Measurements from ENCODE around the gene DENND4B.
"Not testable (repeated sequence)": the region's sequence is repeated elsewhere in the genome, so short reads cannot be mapped to it uniquely, and the experiment has no call there.

Gene DENND4B

DNA sequence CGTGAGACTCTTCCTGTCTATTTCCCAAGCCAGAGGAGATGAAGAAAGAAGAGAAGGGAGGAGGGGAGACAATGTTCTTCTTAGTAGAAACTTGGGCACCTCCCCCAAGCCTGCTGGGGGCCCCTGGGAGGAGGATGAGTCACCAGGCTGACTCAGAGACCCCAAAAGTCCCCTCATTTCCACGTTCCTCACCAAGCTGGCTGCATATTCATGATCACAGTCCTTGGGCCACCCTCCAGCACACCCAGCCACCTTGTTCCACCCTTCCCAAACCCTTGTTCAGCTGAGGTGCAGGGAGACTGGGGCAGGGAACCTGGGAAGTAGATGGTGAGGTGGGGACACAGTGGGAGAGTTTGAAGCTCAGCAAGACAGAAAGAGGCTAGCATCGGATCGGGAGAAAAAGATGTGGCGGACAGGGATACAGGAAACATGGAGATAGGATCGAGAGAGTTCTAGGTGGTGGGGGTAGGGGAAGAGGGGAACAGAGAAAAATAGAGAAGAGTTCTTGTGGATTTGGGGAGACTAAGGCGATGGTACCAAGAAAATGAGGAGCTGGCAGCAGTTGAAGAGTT lies 38.9 kb upstream of the DENND4B start:
- Histone ChIP-seq H3K27ac (ENCODE audit: insufficient read depth, low read depth, low read length, poor library complexity, severe bottlenecking) (no peak overlapping the region), H3K36me3 (ENCODE audit: control insufficient read depth, insufficient read depth, low read length) (no peaks in the 10 kb centered on the region), H3K4me3 (ENCODE audit: insufficient read depth, low read depth, low read length) (peak overlapping the region; percentile 54), H3K27me3 (ENCODE audit: control insufficient read depth, insufficient read depth, low read length, poor library complexity, severe bottlenecking) (no peaks in the 10 kb centered on the region), H3K9me3 (ENCODE audit: control insufficient read depth, low read length) (no peaks in the 10 kb centered on the region), H3K4me1 (ENCODE audit: control insufficient read depth, insufficient read depth, low read length) (peaks cover 9% of the 10 kb centered on the region)
- WGBS, 2 experiments = 3 to 6% methylated on average over 7 of the region's 7 CpGs

DNA sequence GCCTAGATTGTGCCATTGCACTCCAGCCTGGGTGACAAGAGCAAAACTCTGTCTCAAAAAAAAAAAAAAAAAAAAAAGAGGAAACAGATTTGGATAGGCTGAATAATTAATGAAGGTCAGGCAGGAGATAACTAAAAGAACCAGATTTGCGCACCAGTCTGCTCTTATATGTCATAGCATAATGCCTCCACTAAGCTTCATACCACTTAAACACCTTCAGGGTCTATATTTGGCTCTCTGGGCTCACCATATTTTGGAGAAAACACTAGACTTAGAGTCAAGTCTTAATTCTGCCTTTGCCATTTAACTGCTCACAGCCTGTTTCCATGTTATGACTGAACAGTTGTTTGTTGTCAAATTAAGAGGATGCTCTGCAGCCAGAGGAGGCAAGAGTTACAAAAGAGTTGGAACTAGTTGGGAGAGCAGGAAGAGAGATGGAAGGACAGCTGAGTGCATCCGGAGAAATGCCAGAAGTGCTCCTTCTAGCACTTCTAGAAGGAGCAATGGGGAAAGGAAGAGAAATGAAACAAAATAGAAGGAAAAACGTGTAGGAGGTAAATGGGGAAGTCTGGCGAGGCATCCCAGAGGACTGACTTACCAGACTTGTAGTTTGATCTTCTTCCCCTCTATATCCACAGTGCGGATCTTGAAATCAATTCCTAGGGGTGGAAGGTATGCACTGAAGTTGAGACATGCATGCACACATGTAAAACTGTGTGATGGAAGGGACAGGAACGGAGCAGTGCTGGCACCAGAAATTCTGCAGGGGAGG lies 37.8 kb upstream of the DENND4B start:
- no peak overlapping the region for H3K4me3 ChIP-seq (ENCODE audit: insufficient read depth, low read depth, low read length)
- H3K27ac ChIP-seq (ENCODE audit: insufficient read depth, low read depth, low read length, poor library complexity, severe bottlenecking) = no peak overlapping the region

DNA sequence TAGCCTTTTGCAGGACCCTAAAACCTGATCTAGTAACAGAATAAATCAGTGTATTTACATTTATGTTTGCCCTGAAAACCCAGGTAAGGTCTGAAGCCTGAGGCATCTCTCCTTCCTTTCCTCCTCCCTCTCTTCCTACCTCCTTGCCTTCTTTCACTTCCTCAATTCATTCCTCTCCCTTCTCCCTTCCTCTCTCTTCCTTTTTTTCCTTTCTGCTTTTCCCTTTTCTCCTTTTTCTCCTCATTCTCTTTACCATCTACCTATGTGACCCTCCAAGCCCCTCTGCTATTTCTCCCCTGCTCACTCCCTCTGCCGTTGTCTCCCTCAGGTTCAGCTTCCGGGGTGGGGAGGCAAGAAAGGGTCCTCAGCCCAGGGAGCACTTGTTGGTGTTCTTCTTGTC lies 35.2 kb upstream of the DENND4B start:
- not testable (repeated sequence) for H3K27me3 ChIP-seq (ENCODE audit: control insufficient read depth, insufficient read depth, low read length, poor library complexity, severe bottlenecking); H3K4me1 ChIP-seq (ENCODE audit: control insufficient read depth, insufficient read depth, low read length); H3K27ac ChIP-seq (ENCODE audit: insufficient read depth, low read depth, low read length, poor library complexity, severe bottlenecking); H3K36me3 ChIP-seq (ENCODE audit: control insufficient read depth, insufficient read depth, low read length); H3K9me3 ChIP-seq (ENCODE audit: control insufficient read depth, low read length); H3K4me3 ChIP-seq (ENCODE audit: insufficient read depth, low read depth, low read length)
- WGBS, 2 experiments = 92 to 95% methylated on average over 2 of the region's 2 CpGs

More for the DNA sequence above, 37.8 kb upstream of the DENND4B start:
- WGBS, 2 experiments = 84 to 85% methylated on average over 6 of the region's 6 CpGs
- peaks cover 9% of the 10 kb centered on the region for H3K4me1 ChIP-seq (ENCODE audit: control insufficient read depth, insufficient read depth, low read length)
- H3K9me3 ChIP-seq (ENCODE audit: control insufficient read depth, low read length) = no peaks in the 10 kb centered on the region
- no peaks in the 10 kb centered on the region for H3K36me3 ChIP-seq (ENCODE audit: control insufficient read depth, insufficient read depth, low read length)
- H3K27me3 ChIP-seq (ENCODE audit: control insufficient read depth, insufficient read depth, low read length, poor library complexity, severe bottlenecking) = no peaks in the 10 kb centered on the region

- not testable (repeated sequence) for H3K4me1 ChIP-seq (ENCODE audit: control insufficient read depth, insufficient read depth, low read length); H3K9me3 ChIP-seq (ENCODE audit: control insufficient read depth, low read length); H3K27me3 ChIP-seq (ENCODE audit: control insufficient read depth, insufficient read depth, low read length, poor library complexity, severe bottlenecking); H3K36me3 ChIP-seq (ENCODE audit: control insufficient read depth, insufficient read depth, low read length); H3K4me3 ChIP-seq (ENCODE audit: insufficient read depth, low read depth, low read length); H3K27ac ChIP-seq (ENCODE audit: insufficient read depth, low read depth, low read length, poor library complexity, severe bottlenecking)
- 93 to 95% methylated on average over 12 of the region's 12 CpGs for WGBS, 2 experiments
Observed at GRCh38 chr1:153979091-153979490, 32.6 kb upstream of the DENND4B start.

DNA sequence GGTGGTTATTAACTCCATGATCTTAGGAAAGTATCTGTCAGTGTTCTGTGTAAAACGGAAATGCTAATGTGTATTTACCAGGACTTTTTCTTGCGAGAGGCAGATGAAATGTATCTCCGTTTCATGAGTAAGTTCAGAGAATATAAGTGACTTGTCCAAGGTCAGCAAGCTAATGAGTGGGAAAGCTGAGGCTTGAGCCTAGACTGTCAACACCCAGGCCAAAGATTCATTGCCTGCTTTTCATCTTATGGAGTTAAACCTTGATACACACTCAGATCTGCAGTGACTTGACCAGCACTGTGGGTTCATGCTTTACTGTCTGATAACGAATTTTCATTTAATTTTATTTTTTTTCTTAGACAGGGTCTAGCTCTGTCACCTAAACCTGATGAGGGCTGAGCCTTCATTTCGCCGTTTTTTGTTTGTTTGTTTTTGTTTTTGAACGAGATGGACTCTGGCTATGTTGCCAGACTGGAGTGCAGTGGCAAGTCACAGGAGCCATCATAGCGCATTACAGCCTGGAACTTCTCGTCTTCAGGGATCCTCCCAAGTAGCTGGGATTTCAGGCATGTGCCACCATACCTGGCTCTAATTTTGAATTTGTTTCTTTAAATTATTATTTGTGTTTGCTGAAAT lies 31.9 kb upstream of the DENND4B start:
- WGBS, 2 experiments = 88 to 90% methylated on average over 9 of the region's 9 CpGs
- peaks cover 9% of the 10 kb centered on the region for H3K36me3 ChIP-seq (ENCODE audit: control insufficient read depth, insufficient read depth, low read length)

GRCh38 chr1:153977250-153978240 lies 31.0 kb upstream of the DENND4B start, which contains the start of gene JTB:
Gene JTB (minus strand): TSS chr1:153977674. CDS start chr1:153977252, 422 bp downstream.
- Histone ChIP-seq H3K27ac (ENCODE audit: insufficient read depth, low read depth, low read length, poor library complexity, severe bottlenecking) (peak within 1 kb of the TSS; percentile 72), H3K36me3 (ENCODE audit: control insufficient read depth, insufficient read depth, low read length) (peaks cover 9% of the 10 kb centered on the region), H3K4me1 (ENCODE audit: control insufficient read depth, insufficient read depth, low read length) (no peaks in the 10 kb centered on the region), H3K9me3 (ENCODE audit: control insufficient read depth, low read length) (no peaks in the 10 kb centered on the region), H3K4me3 (ENCODE audit: insufficient read depth, low read depth, low read length) (peak within 1 kb of the TSS; percentile 95), H3K27me3 (ENCODE audit: control insufficient read depth, insufficient read depth, low read length, poor library complexity, severe bottlenecking) (no peaks in the 10 kb centered on the region)
- 0% methylated on average over 75 of the region's 75 CpGs for WGBS, 2 experiments

More for the DNA sequence above, 31.9 kb upstream of the DENND4B start:
- no peak overlapping the region for H3K27ac ChIP-seq (ENCODE audit: insufficient read depth, low read depth, low read length, poor library complexity, severe bottlenecking)
- peak overlapping the region; percentile 95 for H3K4me3 ChIP-seq (ENCODE audit: insufficient read depth, low read depth, low read length)
- no peaks in the 10 kb centered on the region for H3K9me3 ChIP-seq (ENCODE audit: control insufficient read depth, low read length)
- no peaks in the 10 kb centered on the region for H3K4me1 ChIP-seq (ENCODE audit: control insufficient read depth, insufficient read depth, low read length)
- H3K27me3 ChIP-seq (ENCODE audit: control insufficient read depth, insufficient read depth, low read length, poor library complexity, severe bottlenecking) = no peaks in the 10 kb centered on the region

DNA sequence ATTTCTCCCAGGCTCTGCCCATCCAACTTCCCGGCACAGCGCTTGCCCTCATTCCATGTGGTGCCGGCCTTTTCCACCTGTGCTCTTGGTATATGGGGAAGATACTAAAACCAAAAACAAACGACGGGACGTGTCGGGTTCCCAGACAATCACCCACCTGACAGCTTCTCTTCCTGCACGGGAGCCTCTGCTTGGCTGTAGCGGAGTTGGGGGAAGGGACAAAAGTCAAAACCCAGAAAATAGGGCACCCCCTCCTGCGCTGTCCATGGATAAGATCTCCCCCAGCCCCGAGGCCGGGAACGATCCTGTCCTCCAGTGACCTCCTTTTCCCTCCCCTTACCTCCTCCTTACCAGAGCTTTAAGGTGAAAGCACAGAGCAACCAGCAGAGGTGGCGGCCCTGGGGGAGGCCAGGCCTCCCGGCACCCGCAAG lies 30.3 kb upstream of the DENND4B start:
- Histone ChIP-seq H3K36me3 (ENCODE audit: control insufficient read depth, insufficient read depth, low read length) (peaks cover 9% of the 10 kb centered on the region), H3K27me3 (ENCODE audit: control insufficient read depth, insufficient read depth, low read length, poor library complexity, severe bottlenecking) (no peaks in the 10 kb centered on the region), H3K9me3 (ENCODE audit: control insufficient read depth, low read length) (no peaks in the 10 kb centered on the region), H3K4me3 (ENCODE audit: insufficient read depth, low read depth, low read length) (peak overlapping the region; percentile 95), H3K27ac (ENCODE audit: insufficient read depth, low read depth, low read length, poor library complexity, severe bottlenecking) (peak overlapping the region; percentile 72), H3K4me1 (ENCODE audit: control insufficient read depth, insufficient read depth, low read length) (no peaks in the 10 kb centered on the region)
- WGBS, 2 experiments = 3% methylated on average over 16 of the region's 16 CpGs

GRCh38 chr1:153973525-153973924 lies 27.0 kb upstream of the DENND4B start:
- Histone ChIP-seq H3K9me3 (ENCODE audit: control insufficient read depth, low read length) (no peaks in the 10 kb centered on the region), H3K27me3 (ENCODE audit: control insufficient read depth, insufficient read depth, low read length, poor library complexity, severe bottlenecking) (no peaks in the 10 kb centered on the region), H3K4me3 (ENCODE audit: insufficient read depth, low read depth, low read length) (no peak overlapping the region), H3K36me3 (ENCODE audit: control insufficient read depth, insufficient read depth, low read length) (peaks cover 9% of the 10 kb centered on the region), H3K27ac (ENCODE audit: insufficient read depth, low read depth, low read length, poor library complexity, severe bottlenecking) (no peak overlapping the region), H3K4me1 (ENCODE audit: control insufficient read depth, insufficient read depth, low read length) (peaks cover 1% of the 10 kb centered on the region)
- 94% methylated on average over 7 of the region's 7 CpGs for whole genome bisulfite sequencing, 2 experiments

DNA sequence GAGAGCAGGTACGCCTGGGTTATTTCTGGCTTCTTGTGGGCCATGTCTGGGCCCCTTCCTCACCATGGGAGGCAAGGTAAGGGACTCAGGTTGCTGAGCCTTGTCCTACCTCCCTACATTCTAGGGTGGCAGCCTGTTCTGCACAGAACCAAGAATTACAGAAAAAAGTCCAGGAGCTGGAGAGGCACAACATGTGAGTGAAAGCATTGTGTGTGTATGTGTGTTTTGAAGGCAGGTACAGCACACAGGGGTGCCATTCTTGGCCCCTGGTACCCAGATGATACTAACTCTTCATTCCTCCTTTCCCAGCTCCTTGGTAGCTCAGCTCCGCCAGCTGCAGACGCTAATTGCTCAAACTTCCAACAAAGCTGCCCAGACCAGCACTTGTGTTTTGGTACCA lies 26.6 kb upstream of the DENND4B start:
- no peak overlapping the region for H3K27ac ChIP-seq (ENCODE audit: insufficient read depth, low read depth, low read length, poor library complexity, severe bottlenecking)
- H3K9me3 ChIP-seq (ENCODE audit: control insufficient read depth, low read length) = no peaks in the 10 kb centered on the region
- 93 to 96% methylated on average over 3 of the region's 3 CpGs for WGBS, 2 experiments
- no peaks in the 10 kb centered on the region for H3K27me3 ChIP-seq (ENCODE audit: control insufficient read depth, insufficient read depth, low read length, poor library complexity, severe bottlenecking)
- no peak overlapping the region for H3K4me3 ChIP-seq (ENCODE audit: insufficient read depth, low read depth, low read length)
- peaks cover 3% of the 10 kb centered on the region for H3K4me1 ChIP-seq (ENCODE audit: control insufficient read depth, insufficient read depth, low read length)
- H3K36me3 ChIP-seq (ENCODE audit: control insufficient read depth, insufficient read depth, low read length) = peaks cover 9% of the 10 kb centered on the region

Measured in ectodermal cell (in vitro differentiated cells).